A549 (cell line): ENCODE data around the gene CHKB.

ENCODE experiments used
- CTCF ChIP-seq: fragments of >200 bp; sonication (Bioruptor Twin); formaldehyde crosslinking; IDR thresholded peaks from 3 replicates; pipeline ENCODE4 v1.5.1; 2016
- POLR2A ChIP-seq: IDR thresholded peaks from 2 replicates; pipeline ENCODE4 v1.6.1; 2012; ENCODE audit warnings: mild to moderate bottlenecking, low read length
- SMC3 ChIP-seq: fragments of >200 bp; sonication (Bioruptor Twin); formaldehyde crosslinking; IDR thresholded peaks from 3 replicates; pipeline ENCODE4 v1.6.1; 2018; ENCODE audit warnings: inconsistent platforms

- TF ChIP-seq SMC3 (peak; percentile 37; the same call in 2 of the 3 replicates), CTCF (peak; percentile 32; the same call in 2 of the 3 replicates), POLR2A (peak; percentile 55)
Measured at GRCh38 chr22:50627642-50628542, 45.2 kb upstream of the CHKB start, which contains the start of gene ARSA.
